Measurements from ENCODE around the gene SF1. TPM values are rescaled to one million over a fixed set of nuclear protein-coding genes. Genes with fewer than 3 reads are reported as not detected.
A peak's percentile ranks its signal among the peaks of the same experiment; 100 is the strongest.

SF1 gene
- total and polyA plus RNA-seq, 9 of the 15 experiments (the other 6 are each of a cell fraction or from before 2014, with no cell fraction given), result 13.1 to 334 (median 111) TPM

GRCh38 chr11:64751580-64751979 lies 26.8 kb downstream of the SF1 start (continued):
- no peak for TF ChIP-seq TBL1XR1 (IDR thresholded peaks at IDR 0.05; ENCODE audit: low read length in 2 of 2)
- TF ChIP-seq KDM5B (IDR thresholded peaks at IDR 0.05; ENCODE audit: insufficient replicate concordance, low read depth, low read length), result no peak
- TF ChIP-seq CBX5 (IDR thresholded peaks at IDR 0.05; ENCODE audit: borderline replicate concordance, low read depth), result no peak
- TF ChIP-seq RBM25 (IDR thresholded peaks at IDR 0.05; ENCODE audit: low read depth, low read length, severe bottlenecking), result peak; percentile 96
- TF ChIP-seq HDAC1 (IDR thresholded peaks at IDR 0.05), result 0 out of 4 replicates have a peak, but pooled peaks of 1 of the 2 experiments have one; percentile 21
- TF ChIP-seq, protein P1, sequence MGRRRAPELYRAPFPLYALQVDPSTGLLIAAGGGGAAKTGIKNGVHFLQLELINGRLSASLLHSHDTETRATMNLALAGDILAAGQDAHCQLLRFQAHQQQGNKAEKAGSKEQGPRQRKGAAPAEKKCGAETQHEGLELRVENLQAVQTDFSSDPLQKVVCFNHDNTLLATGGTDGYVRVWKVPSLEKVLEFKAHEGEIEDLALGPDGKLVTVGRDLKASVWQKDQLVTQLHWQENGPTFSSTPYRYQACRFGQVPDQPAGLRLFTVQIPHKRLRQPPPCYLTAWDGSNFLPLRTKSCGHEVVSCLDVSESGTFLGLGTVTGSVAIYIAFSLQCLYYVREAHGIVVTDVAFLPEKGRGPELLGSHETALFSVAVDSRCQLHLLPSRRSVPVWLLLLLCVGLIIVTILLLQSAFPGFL (CRISPR knock-in tag; IDR thresholded peaks at IDR 0.05), result no peak
- TF ChIP-seq SMAD4 (CRISPR knock-in tag; conservative IDR thresholded peaks at IDR 0.05), result no peak
- peak; percentile 63 for TF ChIP-seq CHD4 (IDR thresholded peaks at IDR 0.05; ENCODE audit: insufficient read depth, insufficient replicate concordance, low read depth, low read length, poor library complexity, severe bottlenecking)
- no peak for TF ChIP-seq RBM39 (optimal IDR thresholded peaks at IDR 0.05; ENCODE audit: low read depth, low read length)
- no peak for TF ChIP-seq ERF (CRISPR knock-in tag; IDR thresholded peaks at IDR 0.05)
- TF ChIP-seq KAT7 (CRISPR knock-in tag; IDR thresholded peaks at IDR 0.05; ENCODE audit: borderline replicate concordance), result no peak
- TF ChIP-seq ZNF584 (CRISPR knock-in tag; IDR thresholded peaks at IDR 0.05; ENCODE audit: low read depth), result no peak
- TF ChIP-seq ZNF79 (CRISPR knock-in tag; IDR thresholded peaks at IDR 0.05; ENCODE audit: low read depth), result no peak
- TF ChIP-seq TSHZ1 (CRISPR knock-in tag; IDR thresholded peaks at IDR 0.05), result no peak

All from K562 (cell line).